HG02943 (cell line): ENCODE results near the gene FSD2.
"Not testable (repeated sequence)": the region's sequence is repeated elsewhere in the genome, so short reads cannot be mapped to it uniquely, and the experiment has no call there.

Experiments
- ATAC-seq: cut with Tn5 transposase; IDR thresholded peaks from one replicate; pipeline ENCODE4 v1.9.1; 2021; ENCODE audit warnings: mild to moderate bottlenecking, low read depth, moderate library complexity; ENCODE audit not compliant: unreplicated experiment

FSD2 gene

GRCh38 chr15:82798531-82799166, 7.2 kb downstream of the FSD2 start:
- no peak for ATAC-seq

DNA sequence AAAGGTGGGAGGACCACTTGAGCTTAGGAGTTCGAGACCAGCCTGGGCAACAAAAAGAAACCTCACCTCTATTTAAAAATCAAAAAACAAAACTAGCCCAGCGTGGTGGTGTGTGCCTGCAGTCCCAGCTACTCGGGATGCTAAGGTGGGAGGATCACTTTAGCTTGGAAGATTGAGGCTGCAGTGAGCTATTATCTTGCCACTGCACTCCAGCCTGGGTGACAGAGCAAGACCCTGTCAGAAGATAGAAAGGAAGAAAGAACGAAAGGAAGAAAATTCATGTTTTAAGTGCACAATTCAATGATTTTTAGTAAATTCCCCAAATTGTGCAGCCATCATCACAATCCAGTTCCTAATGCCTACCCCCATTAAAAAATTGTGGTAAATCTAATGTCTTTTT, 7.8 kb downstream of the FSD2 start:
- ATAC-seq: no peak

- no peak for ATAC-seq
These were observed 12.1 kb downstream of the FSD2 start for GRCh38 chr15:82793737-82794136.

GRCh38 chr15:82792068-82792467, 13.8 kb downstream of the FSD2 start:
- ATAC-seq: no peak

DNA sequence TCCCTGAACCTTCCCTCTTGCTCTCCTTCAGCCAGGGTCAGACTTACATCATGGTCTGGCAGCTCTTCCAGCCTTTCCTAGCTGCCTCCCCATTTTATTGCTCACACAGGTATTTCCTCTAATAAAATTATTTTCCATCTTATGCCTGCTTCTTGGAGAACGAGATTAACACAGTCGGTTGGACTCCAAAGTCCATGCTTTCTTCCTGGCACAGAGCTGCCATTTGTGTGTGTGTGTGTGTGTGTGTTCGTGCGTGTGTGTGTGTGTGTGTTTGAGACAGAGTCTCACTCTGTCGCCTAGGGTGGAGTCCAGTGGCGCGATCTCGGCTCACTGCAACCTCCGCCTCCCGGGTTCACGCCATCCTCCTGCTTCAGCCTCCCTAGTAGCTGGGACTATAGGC, 15.5 kb downstream of the FSD2 start:
- ATAC-seq: no peak

GRCh38 chr15:82789491-82789890, 16.4 kb downstream of the FSD2 start:
- ATAC-seq: no peak

DNA sequence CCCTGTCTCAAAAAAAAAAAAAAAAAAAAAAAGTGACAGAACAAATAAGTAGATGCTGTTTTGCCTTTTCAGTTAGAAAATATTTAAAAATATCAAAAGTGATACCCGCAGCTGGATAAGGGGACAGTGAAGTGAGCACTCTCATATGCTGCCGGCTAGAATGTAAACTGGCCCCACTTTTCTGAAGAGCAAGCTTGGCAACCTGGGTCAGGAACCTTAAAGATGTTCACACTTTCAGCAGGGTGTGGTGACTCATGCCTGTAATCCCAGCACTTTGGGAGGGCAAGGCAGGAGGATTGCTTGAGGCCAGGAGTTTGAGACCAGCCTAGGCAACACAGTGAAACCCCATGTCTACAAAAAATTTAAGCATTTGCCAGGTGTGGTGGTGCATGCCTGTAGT, 17.4 kb downstream of the FSD2 start:
- no peak for ATAC-seq

DNA sequence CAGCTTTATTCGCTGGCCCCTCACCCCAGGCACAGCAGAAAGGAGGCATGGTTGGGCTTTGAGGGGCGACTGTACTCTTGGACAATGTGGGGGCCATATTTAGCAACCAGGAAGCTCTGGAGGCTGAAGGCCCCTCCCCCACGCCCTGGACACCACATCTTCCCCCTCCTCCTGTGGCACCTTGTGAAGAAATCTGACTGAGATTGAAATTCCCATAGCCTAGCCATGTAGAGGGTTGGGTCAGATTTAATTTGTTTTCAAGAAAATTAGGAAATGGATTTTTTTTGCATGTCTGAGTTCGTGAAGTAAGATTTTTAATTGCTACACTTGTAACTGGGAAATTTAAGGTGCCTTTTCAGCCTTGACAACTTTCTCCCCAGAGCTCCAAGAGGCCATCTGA, 24.5 kb downstream of the FSD2 start:
- no peak for ATAC-seq

DNA sequence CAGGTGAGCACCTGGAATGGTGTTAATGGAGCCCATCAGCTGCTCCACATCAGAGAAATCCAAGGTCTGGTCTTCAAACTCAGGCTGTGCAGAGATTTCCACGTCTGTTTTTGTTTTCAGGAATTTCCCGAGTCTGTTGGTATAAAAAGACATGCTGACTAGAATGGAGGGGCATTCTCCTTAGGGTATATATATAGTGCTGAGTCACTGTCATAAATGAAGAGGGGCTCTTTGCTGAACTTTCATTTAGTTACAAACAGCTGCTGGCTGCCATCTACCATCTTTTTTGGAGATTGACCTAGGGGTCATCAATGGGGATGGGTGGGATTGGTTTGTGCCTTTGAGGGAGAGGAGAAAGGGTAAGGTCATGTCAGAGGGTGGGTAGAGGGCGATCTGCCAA, 27.1 kb downstream of the FSD2 start:
- no peak for ATAC-seq

DNA sequence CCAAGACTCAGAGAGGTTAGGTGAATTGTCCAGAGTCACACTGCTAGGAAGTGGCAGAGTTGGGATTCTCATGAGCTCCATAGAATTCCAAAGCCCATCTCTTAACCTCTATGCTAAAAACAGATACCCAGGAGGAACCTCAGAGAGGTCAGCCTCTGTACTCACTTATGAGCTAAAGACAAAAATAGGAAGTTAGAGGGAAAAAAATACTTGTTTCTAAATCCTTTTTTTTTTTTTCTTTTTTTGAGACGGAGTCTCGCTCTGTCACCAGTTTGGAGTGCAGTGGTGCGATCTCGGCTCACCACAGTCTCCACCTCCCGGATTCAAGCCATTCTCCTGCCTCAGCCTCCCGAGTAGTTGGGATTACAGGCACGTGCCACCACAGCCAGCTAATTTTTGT, 31.4 kb downstream of the FSD2 start:
- no peak for ATAC-seq

DNA sequence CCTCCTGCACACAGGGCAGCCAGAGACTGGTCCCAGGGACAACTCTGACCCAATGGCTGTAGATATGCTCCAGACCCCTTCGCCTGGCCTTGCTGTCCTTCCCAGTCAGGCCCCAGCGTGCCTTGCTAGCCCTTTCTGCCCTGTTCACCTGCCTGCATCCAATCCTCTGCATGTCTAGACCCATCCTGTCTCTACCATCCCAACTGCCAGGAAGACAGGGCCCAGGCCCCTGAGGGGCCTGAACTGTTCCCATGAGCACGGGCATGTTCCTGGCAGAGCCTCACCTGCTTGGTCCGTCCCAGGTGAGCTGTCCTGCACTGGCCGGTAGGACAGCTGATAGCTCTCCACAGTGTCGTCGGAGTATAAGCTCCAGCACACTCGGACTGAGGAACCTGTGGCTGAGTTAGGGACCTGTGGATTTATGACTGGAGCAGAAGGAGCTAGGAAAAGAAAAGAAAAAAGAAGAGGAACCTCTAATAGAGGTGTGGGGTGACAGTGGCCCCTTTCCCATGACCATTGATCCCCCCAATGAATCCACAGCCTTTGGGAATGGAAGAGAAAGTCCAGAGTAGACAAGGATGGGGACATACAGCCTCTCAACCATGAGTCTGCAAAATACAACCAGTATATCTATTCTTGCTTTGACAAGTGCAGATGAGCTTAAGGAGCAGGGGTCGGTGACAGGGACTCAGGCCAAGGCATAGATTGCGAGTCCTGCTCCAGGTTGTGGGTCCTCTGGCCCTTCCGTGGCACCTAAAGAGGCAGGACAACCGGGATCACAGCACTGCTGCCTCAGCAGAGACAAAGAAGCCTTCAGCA, 33.9 kb downstream of the FSD2 start:
- ATAC-seq: no peak

GRCh38 chr15:82768414-82769054, 37.3 kb downstream of the FSD2 start:
- no peak for ATAC-seq

GRCh38 chr15:82767163-82767829, 38.6 kb downstream of the FSD2 start:
- ATAC-seq: no peak

- ATAC-seq: not testable (repeated sequence)
These were observed 39.7 kb downstream of the FSD2 start for GRCh38 chr15:82766201-82766600.

GRCh38 chr15:82764740-82765139, 41.1 kb downstream of the FSD2 start:
- ATAC-seq: no peak

GRCh38 chr15:82764117-82764490, 41.8 kb downstream of the FSD2 start:
- ATAC-seq: no peak

DNA sequence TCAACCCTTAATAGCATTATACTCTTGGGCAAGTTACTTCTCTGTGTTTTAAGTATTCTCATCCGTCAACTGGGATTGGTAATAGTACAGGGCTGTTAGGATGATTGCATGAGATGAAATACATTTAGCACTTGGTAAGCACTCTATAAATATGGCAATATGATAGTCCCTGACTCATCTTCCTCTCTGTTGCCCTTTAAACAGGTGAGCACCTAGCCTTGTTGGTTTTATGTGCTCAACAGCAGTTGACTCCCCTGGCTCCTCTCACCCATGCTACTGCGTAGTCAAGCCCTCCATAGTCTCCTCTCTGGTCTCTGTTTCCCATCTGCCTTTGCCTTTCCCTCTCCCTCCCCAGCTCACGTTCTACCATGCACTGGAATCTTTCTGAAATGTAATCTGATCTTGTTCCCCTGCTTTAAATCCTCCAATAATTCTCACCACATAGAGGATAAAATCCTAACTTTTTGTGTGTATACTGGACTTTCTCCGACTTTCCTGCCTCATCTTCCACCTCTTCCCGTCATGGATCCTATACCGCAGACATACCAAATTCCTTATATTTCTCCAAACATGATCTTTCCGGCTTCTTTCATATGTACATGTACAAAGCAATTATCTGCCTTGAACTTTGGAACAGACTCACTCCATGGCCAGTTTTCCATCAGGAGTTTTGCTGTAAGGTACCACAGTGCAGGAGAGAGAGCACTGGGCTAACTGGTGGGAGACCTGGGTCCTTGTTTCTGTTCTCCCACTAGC, 42.3 kb downstream of the FSD2 start:
- no peak for ATAC-seq

DNA sequence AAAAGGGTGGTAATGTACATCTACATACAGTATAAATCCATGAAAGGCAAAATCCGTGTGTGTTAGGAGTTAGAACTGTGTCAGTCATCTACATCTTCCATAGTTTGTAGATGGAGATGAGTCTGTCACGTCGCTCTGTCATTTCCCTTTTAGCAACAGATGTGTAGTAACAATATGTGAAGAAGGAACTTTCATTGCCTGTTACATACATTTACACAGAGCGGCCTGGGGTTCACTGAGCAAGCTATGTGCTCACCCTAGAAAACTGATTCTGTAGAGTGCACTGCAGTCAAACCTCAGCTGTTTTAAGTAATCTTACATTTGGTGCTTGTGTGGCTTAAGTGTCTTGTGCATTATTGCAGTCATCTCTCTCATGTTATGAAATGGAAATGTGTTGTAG, 54.6 kb downstream of the FSD2 start:
- ATAC-seq: no peak

GRCh38 chr15:82750831-82751180, 55.1 kb downstream of the FSD2 start:
- peak; percentile 27 for ATAC-seq

DNA sequence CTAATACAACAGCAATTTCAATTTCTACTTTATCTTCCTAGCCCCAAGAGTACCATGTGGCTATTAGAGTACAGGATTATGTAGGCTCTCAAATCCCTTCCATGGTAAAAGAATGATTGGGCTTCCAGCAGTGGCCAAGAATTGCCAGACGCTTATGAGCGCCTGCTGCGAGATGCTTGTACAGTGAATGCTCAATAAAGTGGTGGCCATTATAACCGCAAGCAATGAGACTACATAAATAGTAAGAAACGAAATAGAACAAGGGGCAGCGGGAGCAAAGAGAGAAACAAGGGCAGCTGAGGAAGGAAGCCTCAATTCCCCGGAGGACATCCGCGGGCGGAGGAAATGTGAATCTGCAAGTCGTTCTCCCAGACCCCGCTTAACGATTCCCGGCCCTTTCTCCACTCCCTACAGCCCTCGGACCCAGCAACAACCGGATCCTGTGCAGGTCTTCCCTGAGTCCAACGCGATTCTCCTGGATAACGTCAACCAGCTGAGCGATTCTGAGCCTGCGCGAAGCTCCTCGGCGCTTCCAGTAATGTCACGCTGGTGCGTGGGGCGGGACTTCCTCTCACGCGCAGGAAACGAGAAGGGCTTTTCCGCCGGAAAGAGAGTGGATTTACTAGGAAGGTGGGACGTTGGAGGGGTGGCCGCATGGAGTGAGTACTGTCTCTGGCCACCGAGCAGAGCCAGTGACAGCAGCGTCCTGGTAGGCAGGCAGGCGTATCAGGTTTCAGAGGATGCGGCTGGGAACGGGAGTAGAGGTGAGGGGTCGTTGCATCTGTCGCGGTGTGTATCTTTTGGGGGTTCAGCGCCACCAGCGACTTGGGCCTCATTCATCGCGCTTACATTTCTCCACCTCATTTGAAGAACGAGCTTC, 55.7 kb downstream of the FSD2 start:
- peak; percentile 79 for ATAC-seq
